Activated CD4-positive, CD25-positive, alpha-beta regulatory T cell treated with anti-CD3 and anti-CD28 coated beads, Interleukin-2, amount 50 U/mL, for 72 hours (primary cell): ENCODE results near the gene TNXB.

ENCODE experiments used
- DNase-seq: peaks from one replicate; pipeline ENCODE4 v3.0.0; 2021

TNXB gene

DNA sequence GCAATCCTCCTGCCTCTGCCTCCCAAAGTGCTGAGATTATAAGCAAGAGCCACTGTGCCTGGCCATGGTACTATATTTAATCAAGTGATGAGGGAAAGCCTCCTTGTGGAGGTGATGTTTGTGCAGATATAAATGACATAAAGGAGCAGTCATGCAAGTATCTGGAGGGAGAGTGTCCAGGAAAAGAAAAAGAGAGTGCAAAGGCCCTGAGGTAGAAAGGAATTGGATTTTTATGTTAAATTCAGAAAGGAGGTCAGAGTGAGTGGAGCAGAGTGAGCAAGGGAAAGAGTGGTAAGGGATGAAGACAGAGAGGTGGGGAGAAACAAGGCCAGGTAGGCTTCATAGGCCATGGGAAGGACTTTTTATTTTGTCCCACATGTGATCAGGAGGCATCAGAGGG is 28.3 kb upstream of the TNXB start:
- DNase-seq, result no peak

DNA sequence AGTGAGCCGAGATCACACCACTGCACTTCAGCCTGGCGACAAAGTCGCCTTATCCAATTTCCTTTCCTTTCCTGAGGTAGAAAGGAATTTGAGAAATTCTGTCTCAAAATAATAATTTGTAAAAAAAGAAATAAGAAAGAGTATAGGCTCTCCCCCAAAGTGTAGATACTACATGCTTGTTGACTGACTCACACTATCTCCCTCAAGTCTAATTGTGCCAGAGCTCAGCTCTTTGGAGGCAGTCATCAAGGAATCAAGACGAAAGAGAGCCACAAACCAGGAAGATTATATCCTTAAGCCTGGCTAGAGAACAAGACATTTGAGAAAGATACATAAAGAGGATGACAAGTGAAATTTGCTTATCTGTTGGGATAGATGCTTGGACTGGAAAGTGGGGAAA is 24.6 kb upstream of the TNXB start:
- DNase-seq, result no peak

DNA sequence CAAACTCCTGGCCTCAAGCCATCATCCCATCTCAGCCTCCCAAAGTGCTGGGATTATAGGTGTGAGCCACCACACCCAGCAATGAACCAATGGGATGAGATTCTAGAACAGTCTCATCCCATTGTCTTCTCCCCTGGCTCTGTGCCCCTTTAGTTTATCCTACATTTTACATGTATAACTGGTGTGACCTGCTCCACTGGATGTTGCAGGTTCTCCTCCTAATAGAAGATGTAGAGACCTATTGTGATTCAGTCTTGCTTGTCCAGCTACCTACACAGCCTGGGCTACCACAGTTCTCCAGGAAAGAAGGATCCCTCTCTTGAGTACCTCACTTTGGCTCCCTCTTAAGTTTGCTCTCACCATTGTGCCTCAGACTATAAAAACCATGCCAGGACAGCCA is 23.0 kb upstream of the TNXB start:
- no peak for DNase-seq

DNA sequence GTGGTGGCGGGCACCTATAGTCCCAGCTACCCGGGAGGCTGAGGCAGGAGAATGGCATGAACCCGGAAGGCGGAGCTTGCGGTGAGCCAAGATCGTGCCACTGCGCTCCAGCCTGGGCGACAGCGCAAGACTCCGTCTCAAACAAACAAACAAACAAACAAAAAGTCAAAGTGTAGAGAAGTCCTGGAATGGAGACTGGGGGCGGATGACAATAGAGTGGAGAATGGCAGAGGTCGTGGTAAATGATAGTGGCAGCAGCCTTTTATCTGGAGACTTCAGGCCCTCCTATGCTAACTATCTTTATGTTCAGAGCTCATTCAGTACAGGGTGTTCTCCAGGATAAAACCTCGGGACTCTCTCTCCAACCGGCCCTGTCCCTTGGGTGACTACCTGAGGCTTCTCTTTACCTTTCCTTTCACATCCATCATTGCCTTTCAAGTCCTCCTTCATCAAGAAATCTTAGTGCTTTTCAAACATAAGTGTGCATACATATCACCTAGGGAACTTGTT is 22.4 kb upstream of the TNXB start:
- DNase-seq, result no peak

DNA sequence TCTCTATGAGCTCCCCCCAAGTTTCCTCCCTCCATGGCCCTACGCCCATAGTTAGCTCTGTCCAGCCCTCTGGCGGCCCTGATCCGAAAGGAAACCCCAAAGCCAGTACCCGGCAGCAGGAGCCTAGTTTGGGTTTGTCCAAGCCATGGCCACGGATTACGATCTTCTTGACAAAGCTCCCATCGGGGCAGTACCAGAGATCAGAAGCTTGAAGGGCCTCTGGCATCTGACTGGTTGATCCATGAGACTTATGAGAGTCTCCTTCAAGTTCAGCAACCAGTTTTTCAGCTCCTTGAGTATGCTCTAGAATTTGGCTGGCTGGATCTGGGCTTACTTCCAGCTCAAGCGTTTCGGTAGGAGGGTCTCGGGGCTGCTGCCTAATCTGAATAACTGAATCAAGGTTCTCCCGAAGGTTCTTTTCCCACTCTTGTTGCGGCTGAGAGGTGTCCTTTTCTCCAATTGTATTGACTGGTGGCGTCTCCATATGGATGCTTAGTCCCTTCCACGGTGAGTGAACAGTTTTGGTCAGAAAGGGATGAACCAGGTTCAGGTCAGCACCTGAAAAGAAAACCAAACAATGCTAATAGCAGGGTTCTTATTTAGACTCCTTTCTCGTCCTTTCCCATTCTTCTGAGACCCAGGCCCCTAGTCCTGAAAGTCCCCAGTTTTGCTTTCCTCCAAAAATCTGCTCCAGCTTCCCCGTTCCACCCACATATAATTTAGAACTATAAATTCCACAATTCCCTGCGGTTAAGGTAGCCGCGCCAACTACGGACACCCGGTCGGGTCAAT is 20.4 kb upstream of the TNXB start:
- no peak for DNase-seq

DNA sequence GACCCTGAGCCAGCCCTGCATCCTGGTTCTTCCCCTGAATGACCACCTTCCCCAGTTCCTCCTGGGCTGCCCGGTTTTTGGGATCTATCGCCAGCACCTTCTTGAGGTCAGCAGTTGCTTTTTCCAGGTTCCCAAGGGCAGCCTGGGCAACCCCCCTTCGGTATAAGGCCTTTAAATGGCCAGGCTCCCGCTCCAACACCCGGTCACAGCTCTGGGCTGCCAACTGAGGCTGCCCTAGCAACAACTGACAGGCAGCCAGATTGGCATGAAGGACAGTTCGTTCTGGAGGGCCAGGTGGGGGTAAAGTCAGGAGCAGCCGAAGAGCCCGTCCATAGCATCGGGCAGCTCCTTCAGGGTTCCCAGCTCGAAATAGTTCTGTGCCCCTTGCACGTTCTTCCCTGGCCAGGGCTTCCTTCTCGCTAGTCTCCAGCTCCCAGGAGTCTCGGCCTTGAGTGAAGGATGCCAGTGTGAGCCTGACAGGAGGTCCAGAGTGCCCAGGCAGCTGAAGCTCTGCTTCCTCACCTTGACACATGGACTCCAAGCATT is 19.7 kb upstream of the TNXB start:
- DNase-seq, result no peak

DNA sequence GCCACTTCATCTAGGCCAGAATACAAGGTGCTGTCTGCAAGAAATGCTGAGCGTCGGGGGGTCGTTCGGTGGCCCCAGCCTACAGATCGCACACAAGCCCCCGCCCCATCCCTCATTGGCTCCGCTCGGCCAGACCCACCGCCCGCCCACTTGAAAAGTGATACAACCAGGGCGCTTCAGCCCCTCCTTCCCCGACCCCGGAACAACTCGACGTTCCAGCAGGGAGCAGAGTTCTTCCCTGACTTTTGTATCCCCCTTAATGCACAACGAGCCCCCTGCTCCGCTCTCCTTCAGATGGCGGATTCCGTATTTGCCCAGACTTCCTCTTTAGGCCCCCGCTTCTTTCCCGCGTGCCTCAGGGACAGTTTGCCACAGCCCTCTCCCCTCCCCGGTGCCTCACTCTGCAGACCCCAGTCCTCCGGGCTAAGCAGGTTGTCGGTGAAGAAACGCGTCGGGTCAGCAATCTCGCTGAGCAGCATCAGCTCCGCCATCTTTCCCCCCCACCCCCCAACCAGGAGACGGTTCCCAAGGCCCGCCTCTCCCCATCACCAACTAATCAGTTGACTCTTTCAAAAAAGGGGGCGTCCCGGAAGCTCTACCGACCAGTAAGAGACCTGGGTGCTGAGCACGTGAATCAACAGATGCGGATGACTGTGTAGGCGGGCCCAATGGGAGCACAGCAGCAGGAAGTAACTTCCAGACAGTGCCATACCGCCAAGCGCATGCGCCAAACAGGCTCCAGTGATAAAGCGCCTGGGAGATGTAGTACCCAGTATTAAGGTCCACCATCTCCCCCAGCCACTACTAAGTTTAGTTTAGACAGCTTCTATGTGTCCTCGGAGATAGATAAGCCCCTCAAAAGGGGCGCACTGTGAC is 18.8 kb upstream of the TNXB start, which contains the start of gene ATF6B:
ATF6B (minus strand) TSS at position 530 of the 876 bp plus-strand sequence; CDS start at position 491, 39 bp downstream.
- peak; percentile 92 for DNase-seq

DNA sequence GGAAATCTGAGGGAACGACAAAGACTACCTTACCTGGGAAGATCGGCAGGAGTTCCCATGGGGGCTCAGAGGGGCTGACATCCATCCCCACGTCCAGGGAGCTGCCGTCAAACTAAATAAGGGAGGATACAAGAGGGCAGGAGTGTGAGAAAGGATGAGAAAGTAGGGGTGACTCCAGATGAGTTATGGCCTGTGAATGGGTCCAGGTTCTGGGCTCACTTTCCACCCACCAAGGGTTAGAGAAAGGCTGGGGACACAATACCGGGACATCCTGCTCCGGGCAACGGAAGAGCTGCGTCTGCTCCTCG is 18.2 kb upstream of the TNXB start:
- no peak for DNase-seq

DNA sequence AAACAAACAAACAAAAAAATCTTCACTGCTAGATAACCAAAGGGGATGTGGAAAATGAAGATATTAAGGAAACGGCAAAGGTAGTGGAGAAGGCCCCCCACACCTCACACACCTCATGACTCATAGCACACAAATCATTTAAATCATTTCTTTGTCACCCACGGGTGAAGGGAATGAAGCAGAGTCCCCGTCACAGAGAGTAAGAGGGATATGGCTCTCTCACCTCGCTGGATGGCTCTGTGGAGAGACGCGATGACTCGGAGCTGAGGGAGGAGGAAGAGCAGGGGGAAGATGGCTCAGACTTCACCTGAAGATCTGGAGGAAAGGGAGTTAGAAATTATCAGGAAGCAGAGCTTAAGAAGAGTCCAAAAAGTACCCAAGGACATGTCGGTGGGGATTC is 17.7 kb upstream of the TNXB start:
- no peak for DNase-seq

DNA sequence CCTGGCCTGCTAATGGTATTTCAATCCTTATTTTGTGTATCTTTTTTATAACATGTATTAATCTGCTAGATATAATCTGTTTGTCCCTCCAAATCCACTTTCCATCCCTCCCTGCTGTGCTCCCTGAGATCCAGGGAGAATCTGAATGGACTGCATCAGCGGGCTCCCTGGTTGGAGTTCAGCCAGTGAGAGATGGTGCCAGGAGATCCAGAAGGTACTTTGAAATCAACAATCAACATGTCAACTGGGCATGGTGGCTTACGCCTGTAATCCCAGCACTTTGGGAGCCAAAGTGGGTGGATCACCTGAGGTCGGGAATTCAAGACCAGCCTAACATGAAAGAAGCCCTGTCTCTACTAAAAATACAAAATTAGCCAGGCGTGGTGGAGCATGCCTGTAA is 14.5 kb upstream of the TNXB start:
- no peak for DNase-seq

DNA sequence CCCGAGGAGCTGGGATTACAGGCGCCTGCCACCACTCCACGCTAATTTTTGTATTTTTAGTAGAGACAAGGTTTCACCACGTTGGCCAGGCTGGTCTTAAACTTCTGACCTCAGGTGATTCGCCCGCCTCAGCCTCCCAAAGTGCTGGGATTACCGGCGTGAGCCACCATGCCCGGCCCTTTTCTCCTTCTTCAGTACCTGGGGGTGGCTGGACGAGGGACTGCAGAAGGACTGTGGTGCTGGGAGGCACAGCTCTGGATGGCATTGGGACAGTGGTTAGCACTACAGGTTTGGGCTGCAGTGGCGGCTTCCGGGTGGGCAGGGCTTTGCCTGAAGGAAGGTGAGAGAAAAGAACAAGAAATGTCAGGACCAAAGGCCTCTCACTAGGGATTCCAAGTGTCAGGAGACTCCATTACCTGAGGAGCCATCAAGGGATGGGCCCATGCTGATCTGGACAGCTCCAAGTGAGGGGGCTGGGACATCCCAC is 11.5 kb upstream of the TNXB start:
- no peak for DNase-seq

DNA sequence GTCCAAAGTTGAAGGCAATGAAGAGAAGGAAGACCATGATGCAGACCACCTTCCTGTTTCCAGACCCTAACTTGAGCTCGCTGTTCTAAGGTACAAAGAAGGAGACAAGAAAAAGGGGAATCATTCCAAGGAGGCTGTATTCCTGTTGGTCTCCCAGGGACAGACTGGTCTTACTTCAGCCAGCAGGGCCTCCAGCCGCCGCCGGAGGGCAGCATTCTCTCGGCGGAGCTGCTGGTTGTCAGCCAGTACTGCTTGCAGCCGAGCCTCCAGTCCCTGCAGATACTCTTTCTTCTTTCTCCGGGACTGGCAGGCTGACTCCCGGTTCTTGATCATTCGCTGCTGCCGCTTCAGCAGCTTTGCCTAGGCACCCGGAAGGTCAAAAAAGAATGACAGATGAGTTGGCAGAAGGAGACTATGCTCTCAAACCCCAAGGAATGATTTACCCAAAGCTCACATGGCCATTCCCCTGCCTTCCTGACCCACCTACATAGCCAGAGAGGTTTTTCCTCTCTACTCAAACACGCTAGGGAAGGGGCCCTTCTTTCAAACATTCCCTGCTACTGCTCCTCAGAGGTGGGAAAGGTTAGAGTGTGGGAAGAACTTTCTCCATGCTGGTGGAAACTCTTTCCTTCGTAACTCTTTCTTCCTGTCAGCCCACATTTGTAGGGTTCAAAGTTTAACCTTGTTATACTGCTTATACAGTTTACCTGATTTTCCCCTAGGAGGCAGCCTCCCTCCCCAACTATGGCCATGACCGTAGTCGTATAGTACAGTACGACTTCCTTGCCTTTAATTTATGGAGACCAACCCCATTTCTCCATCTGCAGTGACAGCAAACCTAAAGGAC is 9.9 kb upstream of the TNXB start:
- peak; percentile 61 for DNase-seq

DNA sequence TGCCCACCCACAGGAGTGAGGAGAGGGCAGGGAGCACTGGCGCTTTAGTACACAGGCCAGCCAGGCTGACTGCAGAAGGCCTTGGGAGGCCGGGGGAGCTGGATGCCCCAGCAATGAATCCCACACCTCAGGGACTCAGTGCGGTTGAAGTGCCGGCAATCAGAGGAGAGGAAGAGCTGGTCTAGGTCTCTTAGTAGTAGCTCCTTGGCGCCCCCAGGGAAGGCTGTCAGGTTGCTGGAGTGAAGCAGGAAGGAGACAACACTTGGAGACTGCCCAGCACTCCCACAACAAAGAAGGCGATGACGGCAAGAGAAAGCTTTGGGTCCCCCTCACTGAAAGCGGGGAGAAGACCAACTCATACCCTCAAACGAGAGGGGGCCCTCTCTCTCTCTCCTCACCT is 8.3 kb upstream of the TNXB start:
- no peak for DNase-seq

DNA sequence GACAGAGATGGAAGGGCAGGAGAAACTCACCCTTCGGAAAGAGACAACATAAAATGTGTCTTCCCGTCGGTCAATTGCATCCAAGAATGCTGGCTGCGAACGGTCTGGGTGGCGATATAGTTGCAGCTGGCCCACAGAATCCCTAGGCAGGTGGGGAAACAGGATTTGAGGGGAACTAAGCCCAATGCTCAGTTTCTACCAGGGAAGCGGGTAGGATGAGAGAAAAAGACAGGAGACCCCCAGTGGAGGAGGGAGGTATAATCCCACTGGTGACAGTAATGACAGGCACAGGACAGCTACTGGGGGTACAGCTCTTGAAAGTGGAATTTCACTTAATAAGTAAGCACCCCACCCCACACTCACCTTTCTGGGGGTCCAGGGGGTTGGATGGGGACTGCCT is 7.5 kb upstream of the TNXB start:
- DNase-seq, result no peak

DNA sequence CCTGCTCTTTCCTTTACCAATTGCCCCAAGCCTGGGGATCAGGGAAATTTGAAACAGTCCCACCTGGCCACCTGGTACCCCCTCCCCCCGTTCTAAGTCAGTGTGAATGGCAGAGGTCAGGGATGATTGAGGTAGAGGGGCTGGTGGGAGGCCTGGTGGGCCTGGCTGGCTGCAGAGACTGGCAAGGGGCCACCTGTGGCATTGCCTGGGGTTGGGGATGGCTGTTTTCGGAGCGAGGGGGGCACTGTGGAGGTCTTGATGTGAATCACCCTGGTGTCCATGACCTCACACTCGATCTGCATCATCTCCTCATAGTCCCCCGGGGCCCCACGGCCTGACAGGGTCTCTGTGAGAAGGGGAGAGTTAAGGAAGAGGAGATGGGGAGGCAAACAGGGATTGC is 6.5 kb upstream of the TNXB start:
- no peak for DNase-seq

DNA sequence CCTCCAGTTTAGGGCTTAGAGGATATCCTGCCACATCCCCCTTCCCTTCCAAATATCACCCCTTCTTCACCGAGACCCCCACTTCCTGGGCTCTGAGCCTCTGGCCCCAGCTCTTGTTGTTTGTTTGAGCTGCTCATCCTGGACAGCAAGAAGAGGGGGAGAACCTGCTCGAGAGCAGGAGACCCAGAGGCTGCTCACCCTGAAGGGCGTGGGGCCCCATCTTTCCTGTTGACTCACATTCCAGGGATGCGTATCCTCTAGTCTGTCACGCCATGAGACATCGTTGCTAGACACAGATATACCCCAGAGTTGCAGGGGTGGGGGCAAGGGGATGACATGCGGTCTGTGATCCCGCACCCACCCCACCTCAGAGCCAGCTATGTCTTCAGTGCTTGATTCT is 5.7 kb upstream of the TNXB start:
- no peak for DNase-seq

DNA sequence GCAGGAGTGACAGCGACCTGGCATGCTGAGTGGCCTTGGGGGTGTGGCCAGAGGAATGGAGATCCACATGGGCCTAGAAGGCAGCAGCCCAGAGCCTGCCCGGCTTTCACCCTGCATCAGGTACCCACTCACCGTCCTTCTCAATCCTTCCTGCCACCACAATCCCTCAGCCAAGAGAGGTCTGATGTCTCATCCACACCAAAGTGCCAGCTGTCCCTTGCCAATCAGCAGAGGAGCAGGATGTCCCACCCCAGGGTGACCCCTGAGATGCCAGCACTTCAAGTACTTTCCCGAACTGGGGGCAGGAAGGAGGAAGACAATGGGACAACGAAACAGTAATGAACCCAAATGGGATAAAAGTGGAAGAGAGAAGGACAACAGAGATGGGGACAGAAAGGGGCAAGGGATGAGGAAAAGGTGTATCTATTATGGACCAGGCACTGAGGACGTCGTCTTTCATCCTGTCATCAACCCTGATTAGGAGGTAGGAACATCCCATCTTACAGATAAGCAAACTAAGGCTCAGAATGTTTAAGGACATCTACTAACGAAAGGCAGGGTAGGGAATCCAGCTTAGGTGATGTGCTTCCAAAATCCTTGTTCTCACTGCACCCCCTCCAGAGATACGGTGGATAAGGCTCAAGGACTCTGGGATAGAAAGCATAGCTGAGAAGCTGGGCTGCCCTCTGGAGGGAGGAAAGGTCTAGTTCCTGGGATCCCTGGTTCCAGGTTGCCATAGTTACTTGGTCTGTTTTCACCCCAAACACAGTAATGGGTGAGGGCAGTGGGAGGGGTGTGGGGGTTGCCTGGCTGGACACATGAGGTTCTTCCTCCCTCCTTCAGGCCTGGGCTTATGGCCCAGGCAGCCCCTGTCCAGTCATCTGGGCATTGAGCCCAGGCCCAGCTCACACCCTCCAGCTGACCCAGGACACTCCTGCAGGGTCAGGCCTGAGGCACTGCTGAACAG is 4.5 kb upstream of the TNXB start:
- DNase-seq, result no peak

DNA sequence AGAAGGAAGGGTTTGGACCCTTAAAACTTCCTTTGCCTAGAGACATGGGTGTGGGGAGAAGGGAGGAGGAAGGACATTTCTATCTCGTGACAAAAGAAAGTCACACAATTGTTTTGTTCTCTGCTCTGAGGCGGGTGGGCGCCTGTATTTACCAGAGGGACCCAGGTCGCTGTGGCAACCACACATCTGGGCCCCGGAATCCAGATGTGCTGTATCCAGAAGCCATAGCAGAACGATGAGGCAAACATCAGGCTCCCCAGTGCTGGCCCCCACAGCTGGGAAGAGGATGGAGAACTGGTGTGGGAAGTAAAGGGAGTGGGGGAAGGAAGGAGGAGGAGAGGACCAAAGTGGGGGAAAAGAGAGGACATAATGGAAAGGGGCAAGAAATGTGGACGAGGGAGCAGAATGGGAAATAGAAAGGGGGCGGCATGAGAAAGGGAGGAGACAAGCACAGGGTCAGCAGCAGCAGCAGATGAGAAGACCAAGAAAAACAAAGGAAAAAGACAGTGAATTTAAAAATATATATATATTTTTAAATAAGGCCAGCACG is 3.4 kb upstream of the TNXB start:
- no peak for DNase-seq

DNA sequence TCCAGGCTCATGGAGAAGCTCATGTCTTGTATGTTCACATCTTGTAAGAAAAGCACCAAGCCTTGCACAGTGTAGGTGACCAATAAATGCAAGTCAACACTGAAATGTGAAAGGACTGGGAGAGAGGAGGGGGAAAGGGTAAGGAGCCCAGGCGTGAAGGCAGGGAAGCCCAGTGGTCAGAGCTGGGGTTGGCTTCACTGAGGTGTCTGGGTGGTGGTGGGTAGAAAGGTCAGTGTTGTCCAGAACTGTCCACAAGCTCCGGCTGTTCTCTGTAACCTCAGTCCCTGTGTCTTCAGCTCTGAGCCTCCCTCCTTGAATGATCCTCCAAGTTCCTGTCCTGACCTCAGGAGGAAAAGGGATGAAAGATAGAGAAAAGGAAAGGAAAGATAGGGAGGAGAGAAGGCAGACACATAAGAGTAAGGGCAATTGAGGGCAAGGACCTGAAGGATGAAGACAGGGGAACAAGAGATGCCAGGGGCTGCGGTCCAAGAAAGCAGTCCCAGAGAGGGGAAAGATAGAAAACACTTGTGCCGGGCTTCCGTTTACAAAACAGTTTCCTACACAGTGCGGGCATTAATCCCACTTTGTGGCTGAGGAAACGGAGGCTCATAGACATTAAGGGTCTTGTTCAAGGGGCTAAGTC is 2.4 kb upstream of the TNXB start:
- DNase-seq, result no peak

DNA sequence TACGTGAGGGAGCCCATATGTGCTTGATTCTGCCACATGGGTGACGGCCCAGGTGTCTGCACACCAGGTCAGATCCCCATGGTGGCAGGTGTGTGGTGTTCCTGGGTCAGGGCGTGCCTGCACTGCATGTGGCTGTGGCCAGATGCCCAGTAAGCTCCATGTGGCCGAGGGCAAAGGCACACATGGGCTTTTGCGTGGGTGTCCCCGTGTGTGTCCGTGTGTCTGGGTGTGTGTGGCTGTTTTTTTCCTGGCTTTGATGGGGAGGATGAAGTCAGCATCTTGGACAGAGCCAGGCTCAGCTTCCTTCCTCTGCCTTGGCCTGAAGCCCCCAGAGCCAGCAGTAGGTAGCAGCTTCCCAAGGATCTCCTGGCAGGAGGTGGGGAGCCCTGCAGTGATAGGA is 1.5 kb upstream of the TNXB start:
- no peak for DNase-seq

DNA sequence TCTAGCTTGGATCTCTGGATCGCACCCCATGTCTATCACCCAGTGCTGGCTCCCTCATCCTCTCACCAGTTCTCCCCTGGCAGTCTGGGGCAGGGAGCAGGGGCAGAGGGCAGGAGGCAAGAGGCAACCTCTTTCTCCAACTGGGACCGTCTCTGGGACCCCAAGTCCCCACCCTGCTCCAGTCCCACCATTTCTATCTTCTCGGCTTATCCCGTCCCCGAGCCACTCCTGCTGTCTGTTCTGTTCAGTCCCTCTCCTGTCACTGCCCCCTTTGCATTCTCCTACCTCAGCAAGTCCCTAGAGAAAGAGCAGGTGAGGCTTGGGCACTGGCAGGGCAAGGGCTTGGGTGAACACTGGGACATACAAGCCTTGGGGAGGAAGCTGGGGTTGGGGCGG is 625 bp upstream of the TNXB start:
- no peak for DNase-seq
